Panc1 (cell line): Measurements from ENCODE around the gene SLU7. TPM values are rescaled to one million over a fixed set of nuclear protein-coding genes. Genes with fewer than 3 reads are reported as not detected.

Experiments
- ATAC-seq: fragments of 200-7000 bp; cut with Tn5 transposase; 2 replicates; pipeline ENCODE4 v1.9.1; 2020; ENCODE audit warnings: mild to moderate bottlenecking, moderate library complexity
- BruUV-seq: library from RNA; stranded (reverse); fragments of 400-500 nt; replicated peaks from 2 replicates; lab custom pipeline; 2021; lab: Mats Ljungman, UMichigan
- CTCF ChIA-PET: fragments of 300-600 bp; sonication (Branson Sonifier 250); formaldehyde crosslinking; loops from one replicate; lab custom pipeline; 2022; ENCODE audit warnings: antibody characterized with exemption; lab: Charles Lee
- POLR2A ChIA-PET: fragments of 300-600 bp; sonication (Branson Sonifier 250); formaldehyde crosslinking; loops from one replicate; lab custom pipeline; 2022; ENCODE audit warnings: antibody characterized with exemption; lab: Charles Lee
- DNase-seq: peaks from one replicate; pipeline ENCODE4 v3.0.0-alpha.2; 2010; ENCODE audit warnings: low read depth, low spot score
- H3K27ac ChIP-seq: 2 replicates; pipeline ENCODE4 v1.5.1; 2011; ENCODE audit warnings: mild to moderate bottlenecking, low read length, inconsistent platforms
- H3K27me3 ChIP-seq: fragments of 200-500 bp; sonication (Bioruptor generic); 2 replicates; pipeline ENCODE4 v1.6.0; 2014; ENCODE audit warnings: low read length, inconsistent platforms; ENCODE audit not compliant: control insufficient read depth, insufficient read depth
- H3K36me3 ChIP-seq: fragments of 200-500 bp; sonication (Bioruptor generic); 2 replicates; pipeline ENCODE4 v1.5.1; 2014; ENCODE audit warnings: inconsistent platforms, mild to moderate bottlenecking, low read length, moderate library complexity; ENCODE audit not compliant: control insufficient read depth, insufficient read depth
- H3K4me1 ChIP-seq: 2 replicates; pipeline ENCODE4 v1.5.1; 2011; ENCODE audit warnings: inconsistent platforms, mild to moderate bottlenecking, low read length, moderate library complexity; ENCODE audit not compliant: control insufficient read depth, insufficient read depth
- H3K4me3 ChIP-seq, 2 experiments: 2 replicates each; pipeline ENCODE4 v1.5.1; 2011 to 2012; ENCODE audit warnings: low read depth in 2 of 2, low read length in 2 of 2, mild to moderate bottlenecking in 2 of 2, inconsistent platforms in 1 of 2, moderate library complexity in 1 of 2
- H3K9me3 ChIP-seq: fragments of 200-500 bp; sonication (Bioruptor generic); 2 replicates; pipeline ENCODE4 v1.5.1; 2014; ENCODE audit warnings: low read depth, mild to moderate bottlenecking, inconsistent platforms, low read length, moderate library complexity; ENCODE audit not compliant: control insufficient read depth, insufficient read depth
- CTCF ChIP-seq: fragments of 450-650 bp; IDR thresholded peaks from 2 replicates; pipeline ENCODE4 v1.5.1; 2017; ENCODE audit warnings: mild to moderate bottlenecking
- POLR2AphosphoS5 ChIP-seq: IDR thresholded peaks from 2 replicates; pipeline ENCODE4 v1.6.1; 2012; ENCODE audit warnings: mild to moderate bottlenecking, low read depth, low read length, moderate library complexity
- REST ChIP-seq, 2 experiments: IDR thresholded peaks; 2 replicates each; pipeline ENCODE4 v1.6.1; 2011 to 2012; ENCODE audit warnings: low read depth in 2 of 2, control low read depth in 1 of 2, low read length in 1 of 2, mild to moderate bottlenecking in 1 of 2, moderate library complexity in 1 of 2; ENCODE audit not compliant: insufficient read depth in 1 of 2
- SIN3A ChIP-seq: IDR thresholded peaks from 2 replicates; pipeline ENCODE4 v1.6.1; 2012; ENCODE audit warnings: low read depth, mild to moderate bottlenecking, low read length, moderate library complexity, borderline replicate concordance; ENCODE audit not compliant: insufficient read depth
- TCF7L2 ChIP-seq: IDR thresholded peaks from 2 replicates; pipeline ENCODE4 v1.6.1; 2011; ENCODE audit warnings: mild to moderate bottlenecking, low read depth, low read length, inconsistent platforms
- in situ Hi-C: cut with HindIII; loops from 2 replicates; pipeline ENCODE4 v1.10.0; 2016; ENCODE audit warnings: low sequenced_read_pairs, low pct_unique_long_range_greater_than_20kb
- intact Hi-C: fragments of 100-400 bp; cut with micrococcal nuclease; formaldehyde crosslinking; loops from one replicate; pipeline ENCODE4 v1.10.0; 2022; ENCODE audit not compliant: unreplicated experiment
- total RNA-seq: library from RNA; stranded (reverse); gene quantifications from one replicate; pipeline ENCODE4 v1.2.1, GENCODE V29; 2021; ENCODE audit not compliant: unreplicated experiment

SLU7 gene
- total RNA-seq, 1 experiment from 2014 or later: 45.7 TPM

- DNase-seq (no peak), ATAC-seq (no peak)
- Histone ChIP-seq H3K27ac (no peak overlapping the region), H3K4me1 (no peaks in the 10 kb centered on the region), H3K36me3 (no peaks in the 10 kb centered on the region), H3K9me3 (no peaks in the 10 kb centered on the region), H3K27me3 (peaks cover 22% of the 10 kb centered on the region), H3K4me3 (no peak overlapping the region)
- in situ Hi-C loops (no loop called here), intact Hi-C loops (no loop called here)
- ChIA-PET POLR2A (no interaction called here), CTCF (no interaction called here)
- TF ChIP-seq TCF7L2: no peak
- TF ChIP-seq REST (IDR thresholded peaks at IDR 0.05; ENCODE audit: insufficient read depth in 1 of 2, low read depth in 2 of 2, low read length in 1 of 2): no peak
- no peak for TF ChIP-seq SIN3A
- TF ChIP-seq CTCF: no peak
- no peak for TF ChIP-seq POLR2AphosphoS5
- BruUV-seq: no TSS peak
Observed at GRCh38 chr5:160380041-160380440, 38.8 kb downstream of the SLU7 start.

- BruUV-seq: no TSS peak
- CTCF ChIA-PET: interaction anchor here (0.7 kb wide), 2 partner anchors 26 to 34 kb away, joined by 4 read pairs; no protein-coding TSS in a partner anchor
- TF ChIP-seq SIN3A (no peak), TCF7L2 (no peak), POLR2AphosphoS5 (no peak), CTCF (no peak), REST (IDR thresholded peaks at IDR 0.05; ENCODE audit: insufficient read depth in 1 of 2, low read depth in 2 of 2, low read length in 1 of 2) (no peak)
- intact Hi-C loops (no loop called here), in situ Hi-C loops (no loop called here)
- no peak for DNase-seq
- Histone ChIP-seq H3K9me3 (no peaks in the 10 kb centered on the region), H3K27me3 (peaks cover 22% of the 10 kb centered on the region), H3K27ac (no peak overlapping the region), H3K4me1 (no peaks in the 10 kb centered on the region), H3K4me3 (no peak overlapping the region), H3K36me3 (no peaks in the 10 kb centered on the region)
- POLR2A ChIA-PET: no interaction called here
- no peak for ATAC-seq
Observed at GRCh38 chr5:160379511-160379910, 39.4 kb downstream of the SLU7 start.
